Mucosa of descending colon (tissue), 3 donors: ENCODE data around the gene NETO2. TPM values are rescaled to one million over a fixed set of nuclear protein-coding genes. Genes with fewer than 3 reads are reported as not detected.

Experiments used
- ATAC-seq: fragments of 200-7000 bp; cut with Tn5 transposase; one replicate; pipeline ENCODE4 v1.9.1; 2020; ENCODE audit warnings: mild to moderate bottlenecking, moderate library complexity
- DNase-seq, 3 donors: peaks; one replicate each; pipeline ENCODE4 v3.0.0-alpha.2; 2020
- H3K36me3 ChIP-seq: fragments of 200-600 bp; one replicate; pipeline ENCODE4 v1.8.0; 2021; ENCODE audit warnings: low read depth, mild to moderate bottlenecking
- H3K4me1 ChIP-seq: fragments of 200-600 bp; one replicate; pipeline ENCODE4 v1.8.0; 2021; ENCODE audit warnings: low read depth, mild to moderate bottlenecking
- H3K4me3 ChIP-seq: fragments of 200-600 bp; one replicate; pipeline ENCODE4 v1.8.0; 2021; ENCODE audit warnings: mild to moderate bottlenecking
- H3K9me3 ChIP-seq: fragments of 200-600 bp; one replicate; pipeline ENCODE4 v1.8.0; 2021; ENCODE audit warnings: mild to moderate bottlenecking
- CTCF ChIP-seq: fragments of 200-600 bp; IDR thresholded peaks from one replicate; pipeline ENCODE4 v1.8.0; 2022; ENCODE audit warnings: antibody characterized with exemption, mild to moderate bottlenecking
- intact Hi-C, 2 donors: fragments of 100-400 bp; cut with DNase I in 1 of 2; cut with micrococcal nuclease in 1 of 2; formaldehyde crosslinking; loops; one replicate each; pipeline versions ENCODE4 v1.11.0 to v1.11.1; 2022; cut with DNase I, micrococcal nuclease
- total RNA-seq, 3 donors: library from RNA; stranded (reverse); fragmentation: NEBNext Ultra II Directional in 2 of 3; extraction: Animal tissue kit (Norgen Biotek cat#: 25700) in 2 of 3; gene quantifications; one replicate each; pipeline versions ENCODE4 v1.2.1 to v1.2.4, GENCODE V29; 2021 to 2023
- donor health status: DM: no; HTN: no; CAD: no; lungs with moderate emphysema.
- donor health status: DM: no; HTN: no; CAD: no.
- donor health status: DM: no; HTN: yes; CAD: no.

Gene NETO2
- total RNA-seq, 3 donors from 2014 or later: 9.1 to 43.1 (median 10.3) TPM

DNA sequence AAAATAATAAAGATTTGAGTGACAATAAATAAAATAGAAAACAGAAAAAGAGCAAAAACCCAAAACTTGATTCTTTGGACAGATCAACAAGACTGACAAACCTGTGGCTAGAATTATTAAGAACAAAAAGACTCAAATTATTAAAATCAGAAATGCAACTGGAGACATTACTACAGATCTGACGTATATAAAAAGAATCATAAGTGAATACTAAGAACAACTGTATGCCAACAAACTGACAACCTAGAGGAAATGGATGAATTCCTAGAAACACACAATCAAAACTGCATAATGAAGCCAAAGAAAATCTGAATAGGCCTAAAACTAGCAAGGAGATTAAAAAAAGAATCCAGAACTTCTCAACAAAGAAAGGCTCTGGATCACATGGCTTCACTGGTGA, 47.4 kb downstream of the NETO2 start:
- Histone ChIP-seq H3K4me3 (no peak overlapping the region), H3K9me3 (no peaks in the 10 kb centered on the region), H3K36me3 (no peaks in the 10 kb centered on the region), H3K4me1 (no peaks in the 10 kb centered on the region)
- DNase-seq: no peak
- no peak for TF ChIP-seq CTCF
- intact Hi-C loops: no loop called here
- ATAC-seq: no peak

DNA sequence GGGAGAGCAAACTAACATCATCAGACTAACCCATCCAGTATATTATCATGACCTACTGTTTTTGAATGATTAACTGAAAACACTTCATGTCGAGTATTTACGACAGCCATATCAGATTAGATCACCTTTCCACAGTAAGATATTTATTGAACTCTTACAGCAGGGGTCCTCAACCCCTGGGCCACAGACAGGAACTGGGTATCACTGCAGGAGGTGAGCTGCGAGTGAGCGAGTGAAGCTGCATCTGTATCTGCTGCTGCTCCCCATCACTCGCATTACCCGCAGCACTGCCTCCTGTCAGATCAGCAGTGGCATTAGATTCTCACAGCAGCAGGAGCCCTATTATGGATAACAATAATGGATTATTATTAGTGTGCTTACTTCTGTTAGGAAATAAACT, 59.5 kb downstream of the NETO2 start:
- H3K36me3 ChIP-seq: no peaks in the 10 kb centered on the region
- no peak for DNase-seq
- no peak for TF ChIP-seq CTCF
- intact Hi-C loops: no loop called here
- H3K4me3 ChIP-seq: no peak overlapping the region
- no peaks in the 10 kb centered on the region for H3K9me3 ChIP-seq
- no peaks in the 10 kb centered on the region for H3K4me1 ChIP-seq
- ATAC-seq: no peak

DNA sequence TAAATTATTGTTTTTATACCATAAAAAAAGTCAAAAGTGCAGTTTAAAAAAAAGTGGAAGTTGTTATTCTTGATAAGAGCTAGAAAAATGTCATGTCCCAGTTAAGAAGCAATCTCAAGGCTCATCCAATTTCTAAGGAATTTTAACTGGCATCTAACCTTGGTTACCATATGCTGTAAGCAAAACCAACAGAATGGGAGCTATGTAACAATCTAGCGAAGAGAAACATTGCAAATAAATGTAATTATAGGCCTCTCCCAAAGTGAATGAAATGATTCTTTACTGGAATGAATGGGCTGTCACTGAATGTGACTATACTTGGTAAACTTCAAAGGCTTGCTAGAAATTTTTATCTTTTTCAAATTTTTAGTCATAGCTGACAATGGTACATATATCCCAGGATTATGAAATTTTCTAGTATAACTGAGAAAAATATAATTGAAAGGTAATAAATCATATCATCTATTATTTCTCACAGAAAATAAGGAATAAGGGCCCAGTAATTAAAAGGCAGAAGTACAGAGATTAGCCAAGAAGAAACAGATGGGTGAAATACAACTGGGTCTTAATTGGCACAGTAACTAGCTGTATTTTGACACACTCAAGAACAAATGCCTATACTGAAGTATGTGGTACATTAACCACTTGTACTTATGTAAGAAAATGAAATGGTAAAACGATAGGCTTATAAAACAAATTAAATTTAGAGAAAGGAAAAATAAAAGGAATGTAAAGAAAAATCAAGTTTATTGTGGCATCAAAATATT, 61.5 kb downstream of the NETO2 start:
- H3K9me3 ChIP-seq: no peaks in the 10 kb centered on the region
- no peak for DNase-seq
- no peak overlapping the region for H3K4me3 ChIP-seq
- H3K36me3 ChIP-seq: no peaks in the 10 kb centered on the region
- TF ChIP-seq CTCF: no peak
- no peak for ATAC-seq
- no peaks in the 10 kb centered on the region for H3K4me1 ChIP-seq
- intact Hi-C loops: no loop called here

DNA sequence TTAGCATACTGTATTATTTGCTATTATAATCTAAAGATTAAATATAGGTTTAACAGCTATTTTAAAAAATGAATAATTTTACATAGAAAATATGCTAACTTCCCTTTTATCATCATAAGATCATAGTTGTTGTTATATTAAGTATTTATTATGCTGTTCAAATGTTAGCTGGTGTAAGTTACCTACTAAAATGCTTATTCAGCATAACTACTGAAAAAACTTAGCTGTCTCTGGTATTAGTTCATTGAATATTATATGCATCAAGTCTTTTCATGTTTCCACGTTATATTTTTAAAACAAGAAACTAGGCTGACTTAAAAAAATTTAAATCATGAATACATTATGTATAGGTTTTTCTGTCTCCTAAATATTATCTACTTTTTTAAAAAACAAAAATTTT, 62.6 kb downstream of the NETO2 start:
- no peak for TF ChIP-seq CTCF
- Histone ChIP-seq H3K4me1 (no peaks in the 10 kb centered on the region), H3K4me3 (no peak overlapping the region), H3K9me3 (no peaks in the 10 kb centered on the region), H3K36me3 (no peaks in the 10 kb centered on the region)
- no peak for DNase-seq
- no peak for ATAC-seq
- intact Hi-C loops: no loop called here

DNA sequence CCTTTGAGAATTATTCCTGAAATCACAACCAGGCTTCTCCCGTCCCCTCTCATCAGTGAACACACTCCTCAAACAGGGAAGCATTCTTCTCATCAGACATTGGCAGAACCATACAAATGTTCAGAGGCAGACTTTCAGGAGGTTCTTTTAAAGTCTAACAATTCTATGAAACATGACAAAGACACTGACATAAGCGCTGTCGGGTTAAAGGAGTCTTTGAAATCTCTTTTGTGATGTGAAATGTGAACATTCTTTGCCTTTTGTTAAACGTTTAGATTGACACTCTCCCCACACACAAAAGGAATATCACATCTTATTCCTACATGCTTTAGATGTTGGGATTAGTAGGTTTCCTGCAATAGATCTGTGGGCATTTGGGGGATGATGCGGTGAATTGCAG, 63.9 kb downstream of the NETO2 start:
- TF ChIP-seq CTCF: no peak
- no peaks in the 10 kb centered on the region for H3K4me1 ChIP-seq
- no peak for DNase-seq
- no peak for ATAC-seq
- intact Hi-C loops: no loop called here
- no peak overlapping the region for H3K4me3 ChIP-seq
- no peaks in the 10 kb centered on the region for H3K9me3 ChIP-seq
- no peaks in the 10 kb centered on the region for H3K36me3 ChIP-seq
